DMS 273 (cell line): ENCODE data around the gene GAGE13.
"Not testable (repeated sequence)": the region's sequence is repeated elsewhere in the genome, so short reads cannot be mapped to it uniquely, and the experiment has no call there.

ENCODE experiments used
- DNase-seq: peaks from one replicate; lab custom pipeline; 2025; ENCODE audit not compliant: unreplicated experiment; lab: John Stamatoyannopoulos, UW

GAGE13 gene

DNA sequence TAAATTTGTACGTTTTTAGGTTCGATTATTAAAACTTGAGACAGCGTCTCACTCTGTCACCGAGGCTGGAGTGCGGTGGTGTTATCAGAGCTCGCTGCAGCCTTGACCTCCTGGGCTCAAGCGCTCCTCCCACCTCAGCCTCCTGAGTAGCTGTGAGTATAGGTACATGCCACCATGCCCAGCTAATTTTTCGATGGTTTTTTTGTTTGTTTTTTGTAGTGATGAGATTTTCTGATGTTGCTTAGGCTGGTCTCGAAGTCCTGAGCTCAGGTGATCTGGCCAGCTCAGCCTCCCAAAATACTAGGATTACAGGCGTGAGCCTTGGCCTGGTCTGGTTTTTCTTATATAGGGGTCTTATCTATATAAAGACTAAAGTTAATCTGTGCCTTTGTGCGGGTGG lies 961 bp upstream of the GAGE13 start:
- DNase-seq, result not testable (repeated sequence)

DNA sequence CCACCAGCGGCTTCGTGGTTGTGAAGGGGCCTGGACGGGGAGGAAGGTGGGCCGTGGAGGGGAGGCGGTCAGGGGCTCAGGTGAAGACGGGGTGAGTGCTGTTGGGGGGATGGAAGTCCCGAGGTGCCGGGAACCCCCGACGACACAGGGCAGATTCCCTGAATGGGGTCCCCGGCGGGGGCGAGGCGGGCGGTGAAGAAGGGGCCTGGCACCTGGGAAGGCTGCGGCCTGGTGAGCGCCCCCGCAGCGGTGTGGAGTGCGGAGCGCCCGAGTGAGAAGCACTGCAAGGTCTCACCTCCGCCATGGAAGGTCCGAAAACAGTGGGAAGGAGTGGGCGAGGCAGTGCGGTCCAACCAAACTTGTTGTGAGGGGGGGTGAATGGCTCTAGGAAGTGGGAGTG lies 459 bp downstream of the GAGE13 start:
- not testable (repeated sequence) for DNase-seq

DNA sequence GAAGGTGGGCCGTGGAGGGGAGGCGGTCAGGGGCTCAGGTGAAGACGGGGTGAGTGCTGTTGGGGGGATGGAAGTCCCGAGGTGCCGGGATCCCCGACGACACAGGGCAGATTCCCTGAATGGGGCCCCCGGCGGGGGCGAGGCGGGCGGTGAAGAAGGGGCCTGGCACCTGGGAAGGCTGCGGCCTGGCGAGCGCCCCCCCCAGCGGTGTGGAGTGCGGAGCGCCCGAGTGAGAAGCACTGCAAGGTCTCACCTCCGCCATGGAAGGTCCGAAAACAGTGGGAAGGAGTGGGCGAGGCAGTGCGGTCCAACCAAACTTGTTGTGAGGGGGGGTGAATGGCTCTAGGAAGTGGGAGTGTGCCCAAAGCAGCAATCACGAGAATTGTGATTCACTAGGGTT lies 10.1 kb downstream of the GAGE13 start:
- DNase-seq, result not testable (repeated sequence)

- DNase-seq, result not testable (repeated sequence)
Measured at GRCh38 chrX:49344496-49345175, 13.3 kb downstream of the GAGE13 start.

- DNase-seq, result not testable (repeated sequence)
Measured at GRCh38 chrX:49345402-49345801, 14.0 kb downstream of the GAGE13 start.

GRCh38 chrX:49346150-49346549 lies 14.8 kb downstream of the GAGE13 start:
- not testable (repeated sequence) for DNase-seq
